Muscle layer of duodenum (tissue), 2 donors: Measurements from ENCODE around the gene MAFB.

Experiments
- H3K27ac ChIP-seq: one replicate; pipeline ENCODE4 v1.7.0; 2013; ENCODE audit warnings: mild to moderate bottlenecking, low read length
- H3K27me3 ChIP-seq: one replicate; pipeline ENCODE4 v1.7.0; 2013; ENCODE audit warnings: low read depth, mild to moderate bottlenecking, control low read depth, low read length
- H3K36me3 ChIP-seq, 2 donors: one replicate each; pipeline ENCODE4 v1.7.0; 2013; ENCODE audit warnings: low read length in 2 of 2, control low read depth in 1 of 2, mild to moderate bottlenecking in 1 of 2; ENCODE audit not compliant: insufficient read depth in 2 of 2, control insufficient read depth in 1 of 2
- H3K4me1 ChIP-seq, 2 donors: one replicate each; pipeline ENCODE4 v1.7.0; 2013; ENCODE audit warnings: low read length in 2 of 2, mild to moderate bottlenecking in 2 of 2, control low read depth in 1 of 2, moderate library complexity in 1 of 2; ENCODE audit not compliant: insufficient read depth in 2 of 2, control insufficient read depth in 1 of 2
- H3K4me3 ChIP-seq, 2 donors: one replicate each; pipeline ENCODE4 v1.7.0; 2013; ENCODE audit warnings: low read length in 2 of 2, low read depth in 1 of 2, mild to moderate bottlenecking in 1 of 2
- H3K9me3 ChIP-seq, 2 donors: one replicate each; pipeline ENCODE4 v1.7.0; 2013; ENCODE audit warnings: low read length in 2 of 2, control low read depth in 1 of 2, mild to moderate bottlenecking in 1 of 2; ENCODE audit not compliant: control insufficient read depth in 1 of 2
- donor health status: healthy.

MAFB gene

DNA sequence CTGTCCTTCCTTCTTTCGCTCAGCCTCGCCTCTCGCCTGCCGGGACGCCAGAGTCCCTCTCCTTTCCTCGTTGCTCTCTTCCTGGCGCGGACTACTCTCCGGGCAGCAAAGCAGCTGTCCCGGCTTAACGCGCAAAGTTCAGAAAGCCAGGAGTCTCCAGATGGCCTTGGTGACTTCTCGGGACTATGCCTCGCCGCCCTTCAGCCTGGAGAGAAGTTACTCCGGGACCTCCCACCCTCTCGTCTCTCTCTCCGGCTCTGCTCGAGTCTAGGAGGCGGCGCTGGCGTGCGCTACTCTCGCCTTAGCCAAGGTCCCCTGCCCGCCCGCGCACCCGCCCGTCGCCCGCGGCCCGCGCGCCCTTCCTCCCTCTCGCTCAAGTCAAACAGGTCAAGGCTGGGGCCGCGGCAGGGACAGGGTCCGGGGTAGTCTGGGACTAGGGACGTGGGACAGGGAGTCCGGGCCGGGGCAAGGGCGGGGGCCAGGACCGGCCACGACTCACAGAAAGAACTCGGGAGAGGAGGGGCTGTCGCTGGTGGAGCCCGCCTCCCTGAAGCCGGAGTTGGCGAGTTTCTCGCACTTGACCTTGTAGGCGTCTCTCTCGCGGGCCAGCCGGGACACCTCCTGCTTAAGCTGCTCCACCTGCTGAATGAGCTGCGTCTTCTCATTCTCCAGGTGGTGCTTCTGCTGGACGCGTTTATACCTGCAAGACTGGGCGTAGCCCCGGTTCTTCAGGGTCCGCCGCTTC lies 1.5 kb downstream of the MAFB start:
- peaks cover 0 to 45% of the 10 kb centered on the region in 2 donors for H3K4me1 ChIP-seq
- peak overlapping the region; percentile 72 for H3K27ac ChIP-seq
- no peaks in the 10 kb centered on the region for H3K9me3 ChIP-seq
- H3K4me3 ChIP-seq = peak overlapping the region; percentile 51 to 82
- H3K36me3 ChIP-seq = no peaks in the 10 kb centered on the region
- H3K27me3 ChIP-seq = peaks cover 25% of the 10 kb centered on the region

GRCh38 chr20:40686893-40687292 lies 2.1 kb downstream of the MAFB start:
- H3K4me3 ChIP-seq = peak overlapping the region; percentile 51 to 82
- H3K9me3 ChIP-seq = no peaks in the 10 kb centered on the region
- peaks cover 19% of the 10 kb centered on the region for H3K27me3 ChIP-seq
- H3K4me1 ChIP-seq = peaks cover 4 to 43% of the 10 kb centered on the region in 2 donors
- peak overlapping the region; percentile 72 for H3K27ac ChIP-seq
- no peaks in the 10 kb centered on the region for H3K36me3 ChIP-seq

- Histone ChIP-seq H3K9me3 (no peaks in the 10 kb centered on the region), H3K4me1 (peaks cover 6 to 43% of the 10 kb centered on the region in 2 donors), H3K27ac (peak overlapping the region; percentile 72), H3K36me3 (no peaks in the 10 kb centered on the region), H3K4me3 (peak overlapping the region; percentile 51 to 82), H3K27me3 (peaks cover 14% of the 10 kb centered on the region)
These were observed 2.6 kb downstream of the MAFB start for GRCh38 chr20:40686434-40686882.

- no peak overlapping the region for H3K27ac ChIP-seq
- H3K4me3 ChIP-seq = peak overlapping the region; percentile 20 to 51
- H3K27me3 ChIP-seq = peaks cover 7% of the 10 kb centered on the region
These were observed 3.7 kb downstream of the MAFB start for GRCh38 chr20:40685349-40685748.

GRCh38 chr20:40683894-40684268 lies 5.2 kb downstream of the MAFB start:
- Histone ChIP-seq H3K4me1 (peaks cover 6 to 31% of the 10 kb centered on the region in 2 donors), H3K27me3 (peaks cover 7% of the 10 kb centered on the region), H3K36me3 (no peaks in the 10 kb centered on the region), H3K9me3 (no peaks in the 10 kb centered on the region), H3K27ac (peak overlapping the region; percentile 35), H3K4me3 (peak overlapping the region; percentile 28 to 46)

More at GRCh38 chr20:40685349-40685748, 3.7 kb downstream of the MAFB start:
- no peaks in the 10 kb centered on the region for H3K36me3 ChIP-seq
- H3K9me3 ChIP-seq = no peaks in the 10 kb centered on the region
- peaks cover 6 to 35% of the 10 kb centered on the region in 2 donors for H3K4me1 ChIP-seq

DNA sequence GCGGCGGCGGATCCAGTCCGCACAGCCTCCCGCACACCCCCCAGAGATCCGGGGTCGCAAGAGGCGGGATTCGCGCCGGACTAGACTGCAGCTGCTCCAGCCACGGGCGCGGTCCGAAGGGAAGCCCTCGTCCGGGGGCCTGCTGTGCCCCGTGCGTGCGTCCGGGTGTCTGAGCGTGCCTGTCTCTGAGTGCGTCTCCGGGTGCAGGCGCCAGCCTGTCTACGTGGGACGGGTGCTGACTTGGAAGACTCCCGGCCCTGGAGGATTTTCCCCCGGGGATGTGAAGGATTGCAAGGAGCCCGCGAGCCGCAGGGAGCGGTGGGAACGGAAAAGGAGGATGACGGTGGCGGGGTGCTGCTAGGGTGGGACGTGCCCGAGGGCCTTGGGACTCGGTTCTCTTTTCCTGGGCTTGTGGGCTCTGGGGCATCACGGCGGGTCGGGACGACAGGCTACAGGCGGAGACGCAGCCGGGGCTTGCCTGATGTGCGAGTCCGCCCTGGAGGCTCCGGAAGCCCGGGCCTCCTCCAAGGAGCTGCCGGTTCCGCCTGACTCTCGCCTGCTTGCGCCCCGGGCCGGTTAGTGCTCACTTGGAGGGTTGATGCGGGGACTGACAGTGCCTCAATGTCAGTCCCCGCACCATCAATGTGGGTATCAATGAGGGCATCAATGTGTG lies 5.7 kb downstream of the MAFB start:
- Histone ChIP-seq H3K9me3 (no peaks in the 10 kb centered on the region), H3K27me3 (peaks cover 7% of the 10 kb centered on the region), H3K27ac (peak overlapping the region; percentile 35), H3K4me1 (peaks cover 6 to 27% of the 10 kb centered on the region in 2 donors), H3K36me3 (no peaks in the 10 kb centered on the region), H3K4me3 (peak overlapping the region; percentile 28 to 46)

GRCh38 chr20:40682104-40682981 lies 6.7 kb downstream of the MAFB start:
- Histone ChIP-seq H3K27ac (no peak overlapping the region), H3K9me3 (no peaks in the 10 kb centered on the region), H3K4me3 (peak overlapping the region; percentile 28 to 46), H3K4me1 (peaks cover 6 to 17% of the 10 kb centered on the region in 2 donors), H3K27me3 (peaks cover 7% of the 10 kb centered on the region), H3K36me3 (no peaks in the 10 kb centered on the region)

- Histone ChIP-seq H3K4me1 (peaks cover 6 to 10% of the 10 kb centered on the region in 2 donors), H3K27ac (no peak overlapping the region), H3K27me3 (peaks cover 7% of the 10 kb centered on the region), H3K4me3 (no peak overlapping the region), H3K36me3 (no peaks in the 10 kb centered on the region), H3K9me3 (no peaks in the 10 kb centered on the region)
These were observed 7.4 kb downstream of the MAFB start for GRCh38 chr20:40681684-40682083.

GRCh38 chr20:40681165-40681564 lies 7.9 kb downstream of the MAFB start:
- peaks cover 6% of the 10 kb centered on the region in 2 donors for H3K4me1 ChIP-seq
- H3K9me3 ChIP-seq = no peaks in the 10 kb centered on the region
- H3K27ac ChIP-seq = no peak overlapping the region
- H3K27me3 ChIP-seq = peaks cover 7% of the 10 kb centered on the region
- no peak overlapping the region for H3K4me3 ChIP-seq
- no peaks in the 10 kb centered on the region for H3K36me3 ChIP-seq

DNA sequence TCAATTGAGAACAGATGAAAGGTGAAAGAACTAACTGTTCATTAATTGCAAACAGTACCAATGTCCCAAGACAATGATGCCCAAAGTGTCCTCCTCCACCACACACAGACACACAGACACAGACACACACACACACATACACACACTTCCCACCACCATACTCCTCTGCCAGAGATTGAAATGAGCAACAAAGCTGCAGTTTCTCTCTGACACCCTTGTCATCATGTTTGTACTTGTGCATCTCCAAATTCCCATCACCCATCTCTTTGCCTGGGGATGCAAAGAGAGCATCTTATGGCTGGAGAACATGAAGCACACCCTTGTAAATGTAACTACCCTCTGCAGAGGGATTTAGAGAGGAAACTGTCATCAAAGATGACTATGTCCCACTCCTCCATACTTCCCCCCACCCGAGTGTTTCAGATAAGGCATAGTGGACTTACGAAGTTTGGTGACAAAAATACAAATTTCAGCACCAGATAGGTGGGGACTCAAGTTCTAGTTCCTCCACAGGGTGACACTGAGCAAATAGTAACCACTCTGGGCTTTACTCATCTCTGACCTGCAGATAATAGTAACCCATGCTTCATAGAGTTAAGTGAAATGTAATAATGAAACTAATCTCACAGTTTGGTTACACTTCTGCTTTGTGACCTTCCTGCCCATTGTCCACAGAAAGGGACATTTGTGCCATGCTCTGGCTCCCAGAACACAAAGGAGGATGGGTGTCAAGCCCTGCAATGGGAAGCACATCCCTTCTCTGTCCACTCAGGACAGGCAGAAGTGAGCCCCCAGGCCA lies 8.7 kb downstream of the MAFB start:
- Histone ChIP-seq H3K4me3 (no peak overlapping the region), H3K27me3 (peaks cover 7% of the 10 kb centered on the region), H3K36me3 (no peaks in the 10 kb centered on the region), H3K27ac (no peak overlapping the region), H3K4me1 (peaks cover 6% of the 10 kb centered on the region in 2 donors), H3K9me3 (no peaks in the 10 kb centered on the region)
